HG03060 (cell line): ENCODE results near the gene HSPH1.
"Not testable (repeated sequence)": the region's sequence is repeated elsewhere in the genome, so short reads cannot be mapped to it uniquely, and the experiment has no call there.

Experiments used
- ATAC-seq: cut with Tn5 transposase; IDR thresholded peaks from one replicate; pipeline ENCODE4 v1.9.1; 2021; ENCODE audit warnings: low read depth, moderate number of reproducible peaks; ENCODE audit not compliant: unreplicated experiment

HSPH1 gene

DNA sequence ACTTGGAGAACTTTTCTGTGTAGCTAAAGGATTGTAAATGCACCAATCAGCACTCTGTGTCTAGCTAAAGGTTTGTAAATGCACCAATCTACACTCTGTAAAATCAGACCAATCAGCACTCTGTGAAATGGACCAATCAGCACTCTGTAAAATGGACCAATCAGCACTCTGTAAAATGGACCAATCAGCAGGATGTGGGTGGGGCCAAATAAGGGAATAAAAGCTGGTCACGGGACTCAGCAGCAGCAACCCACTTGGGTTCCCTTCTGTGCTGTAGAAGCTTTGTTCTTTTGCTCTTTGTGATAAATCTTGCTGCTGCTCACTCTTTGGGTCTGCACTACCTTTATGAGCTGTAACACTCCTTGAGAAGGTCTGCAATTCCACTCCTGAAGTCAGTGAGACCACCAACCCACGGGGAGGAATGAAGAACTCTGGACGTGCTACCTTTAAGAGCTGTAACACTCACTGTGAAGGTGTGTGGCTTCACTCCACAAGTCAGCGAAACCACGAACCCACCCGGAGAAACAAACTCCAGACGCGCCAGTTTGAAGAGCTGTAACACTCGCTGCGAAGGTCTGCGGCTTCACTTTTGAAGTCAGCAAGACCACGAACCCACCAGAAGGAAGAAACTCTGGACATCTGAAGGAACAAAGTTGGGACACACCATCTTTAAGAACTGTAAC is 16.2 kb upstream of the HSPH1 start:
- ATAC-seq, result not testable (repeated sequence)

- ATAC-seq, result no peak
Measured at GRCh38 chr13:31175847-31176532, 14.3 kb upstream of the HSPH1 start.

DNA sequence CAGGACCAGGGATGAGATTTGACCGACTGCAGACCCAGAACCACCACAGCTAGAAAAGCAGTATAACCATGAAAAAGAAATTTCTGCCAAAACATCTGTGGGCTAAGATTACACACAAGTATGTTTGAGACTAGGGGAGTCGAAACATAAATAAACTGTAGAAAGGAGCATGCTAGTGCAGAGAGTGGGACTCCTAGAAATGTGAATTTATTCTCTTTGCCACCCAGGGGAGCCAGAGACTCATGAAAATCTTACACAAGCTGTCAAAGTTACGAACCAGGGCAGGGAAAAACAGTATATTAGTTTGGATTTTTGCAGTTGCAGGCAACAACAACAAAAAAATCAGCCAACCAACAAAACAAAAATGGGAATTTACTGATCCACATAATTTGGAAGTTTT is 12.3 kb upstream of the HSPH1 start:
- no peak for ATAC-seq

DNA sequence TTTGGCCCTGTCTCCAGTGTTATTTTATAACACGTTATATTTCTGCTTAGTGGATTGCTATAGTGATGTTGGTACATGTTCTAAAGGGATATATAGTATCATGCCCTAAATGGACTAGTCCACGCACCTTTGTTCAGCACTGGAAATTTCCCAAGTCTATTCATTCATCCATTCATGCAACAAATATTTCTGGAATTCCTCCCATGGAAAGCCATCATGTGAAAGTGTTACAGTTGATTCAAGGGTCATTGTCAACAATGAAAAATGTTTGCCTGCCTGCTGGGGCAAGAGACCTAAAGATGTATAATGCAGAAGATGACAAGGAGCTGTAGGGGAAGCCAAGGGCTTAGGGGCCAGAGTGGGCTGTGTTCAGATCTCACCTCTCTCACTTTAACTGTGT is 10.8 kb upstream of the HSPH1 start:
- no peak for ATAC-seq

GRCh38 chr13:31172001-31172400 is 10.3 kb upstream of the HSPH1 start:
- ATAC-seq, result no peak

GRCh38 chr13:31168736-31169135 is 7.0 kb upstream of the HSPH1 start:
- no peak for ATAC-seq

DNA sequence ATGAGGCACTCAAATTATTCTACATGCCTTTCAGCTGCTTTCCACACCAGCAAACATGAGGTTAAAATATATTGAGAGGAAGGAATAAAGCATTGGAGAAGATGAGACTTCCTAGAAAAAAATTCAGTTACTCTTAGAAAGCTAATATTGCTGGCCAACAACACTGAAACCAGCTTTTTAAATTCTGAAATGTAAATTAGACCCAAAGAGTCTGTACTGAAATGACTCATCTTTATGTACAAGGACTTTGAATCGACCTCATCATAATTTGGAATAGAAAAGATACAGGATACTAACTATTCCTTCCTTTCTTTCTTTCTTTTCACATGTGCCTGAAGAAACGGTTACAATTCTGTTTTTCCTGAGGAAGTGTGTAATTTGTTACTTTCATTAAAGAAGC is 6.5 kb upstream of the HSPH1 start:
- ATAC-seq, result no peak

DNA sequence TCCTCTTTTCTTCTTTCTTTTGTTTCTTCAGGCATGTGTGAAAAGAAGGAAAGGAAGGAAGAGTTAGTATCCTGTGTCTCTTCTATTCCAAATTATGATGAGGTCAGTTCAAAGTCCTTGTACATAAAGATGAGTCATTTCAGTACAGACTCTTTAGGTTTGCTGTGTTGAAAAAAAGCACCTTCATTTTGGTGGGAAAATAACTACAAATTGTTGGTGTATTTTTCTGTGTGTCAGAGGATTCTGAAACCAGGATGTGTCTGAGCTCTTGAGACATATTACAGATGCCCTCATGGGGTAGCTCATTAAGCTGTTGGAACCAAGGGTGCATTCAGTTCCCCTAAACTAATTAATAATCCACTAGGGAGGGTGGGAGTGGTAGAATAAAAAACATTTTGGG is 5.8 kb upstream of the HSPH1 start:
- peak; percentile 54 for ATAC-seq

GRCh38 chr13:31166591-31166990 is 4.9 kb upstream of the HSPH1 start:
- ATAC-seq, result no peak

- peak; percentile 72 for ATAC-seq
Measured at GRCh38 chr13:31162151-31163008, 676 bp upstream of the HSPH1 start.

DNA sequence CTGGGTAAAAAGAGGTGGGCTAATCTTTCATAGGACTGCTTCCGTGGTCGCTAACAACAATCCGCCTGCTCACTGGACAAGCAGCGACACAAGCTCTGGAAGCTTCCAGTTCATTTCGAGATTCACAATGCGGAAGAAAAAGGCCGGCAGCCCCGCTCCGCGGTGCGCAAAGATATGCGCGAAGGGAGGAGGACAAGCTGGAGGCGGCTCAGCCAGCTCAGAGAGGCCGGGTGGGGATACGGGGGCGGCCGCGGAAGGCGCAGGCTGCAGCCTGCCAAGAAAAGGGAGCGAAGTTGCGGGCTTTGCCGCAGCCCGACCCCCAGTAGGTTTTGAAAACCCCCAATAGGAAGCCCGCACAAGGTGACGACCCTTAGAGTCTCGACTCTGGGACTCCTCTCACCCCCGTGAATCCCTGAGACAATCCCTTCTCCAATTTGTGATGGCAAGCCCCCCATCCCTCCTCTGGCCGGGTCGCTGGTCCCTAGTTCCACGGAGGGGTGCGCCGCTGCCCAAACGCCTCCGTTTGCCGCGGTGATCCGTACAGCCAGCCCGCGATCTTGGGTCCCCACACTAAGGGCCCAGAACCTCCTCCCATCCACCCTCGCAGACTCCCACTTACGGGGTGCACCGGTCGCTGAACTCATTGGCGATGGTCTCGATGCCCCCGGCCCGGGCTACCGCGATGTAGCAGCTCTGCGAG is 697 bp downstream of the HSPH1 start:
- ATAC-seq, result peak; percentile 28

GRCh38 chr13:31159306-31159705 is 2.4 kb downstream of the HSPH1 start:
- ATAC-seq, result no peak

- ATAC-seq, result no peak
Measured at GRCh38 chr13:31154939-31155338, 6.8 kb downstream of the HSPH1 start.

GRCh38 chr13:31151837-31152236 is 9.9 kb downstream of the HSPH1 start:
- no peak for ATAC-seq

DNA sequence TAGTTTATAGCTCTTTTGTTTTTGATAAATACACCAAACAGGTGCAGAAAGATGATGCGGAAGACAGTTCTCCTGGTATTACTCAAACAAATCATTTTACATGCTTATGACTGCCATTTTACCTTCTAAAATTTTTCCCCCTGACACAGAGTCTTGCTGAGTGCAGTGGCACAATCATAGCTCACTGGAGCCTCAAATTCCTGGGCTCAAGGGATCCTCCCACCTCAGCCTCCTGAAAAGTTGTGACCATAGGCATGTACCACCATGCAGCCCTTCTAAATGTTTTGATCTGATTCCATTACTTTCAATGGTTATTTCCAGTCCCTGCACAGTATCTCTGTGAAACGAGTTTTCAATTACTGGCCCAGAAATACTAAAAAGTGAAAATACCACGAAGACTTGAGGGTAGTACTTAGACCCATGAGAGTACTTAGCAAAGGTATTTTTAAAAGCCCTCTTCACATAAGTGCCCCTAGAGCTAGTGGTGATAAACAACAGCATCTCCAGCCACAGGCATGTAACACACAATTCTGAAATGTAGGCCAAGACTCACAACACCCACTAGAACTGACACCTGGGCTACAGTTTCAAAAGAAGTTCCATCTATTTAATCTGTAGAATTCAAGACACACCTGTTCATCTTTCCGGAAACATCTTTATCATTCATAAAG is 11.3 kb downstream of the HSPH1 start:
- ATAC-seq, result no peak

DNA sequence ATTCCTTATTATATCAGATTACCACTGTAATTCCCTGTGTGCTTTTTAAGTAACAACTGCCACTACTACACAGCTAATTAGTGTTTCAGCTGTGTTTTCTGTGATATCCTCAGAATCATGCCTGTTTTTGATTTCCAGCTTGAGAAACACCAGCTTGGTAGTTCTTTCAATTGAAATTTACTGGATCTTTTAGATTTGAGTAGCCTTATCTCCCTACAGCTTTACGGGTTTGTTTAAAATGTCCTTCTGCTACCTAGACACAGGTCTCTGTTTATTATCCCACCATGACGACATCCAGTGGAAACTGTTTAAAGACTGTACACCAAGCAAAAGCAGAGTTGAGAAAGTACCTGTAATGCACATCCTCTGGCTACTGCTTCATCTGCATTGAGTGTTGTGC is 12.1 kb downstream of the HSPH1 start:
- no peak for ATAC-seq

DNA sequence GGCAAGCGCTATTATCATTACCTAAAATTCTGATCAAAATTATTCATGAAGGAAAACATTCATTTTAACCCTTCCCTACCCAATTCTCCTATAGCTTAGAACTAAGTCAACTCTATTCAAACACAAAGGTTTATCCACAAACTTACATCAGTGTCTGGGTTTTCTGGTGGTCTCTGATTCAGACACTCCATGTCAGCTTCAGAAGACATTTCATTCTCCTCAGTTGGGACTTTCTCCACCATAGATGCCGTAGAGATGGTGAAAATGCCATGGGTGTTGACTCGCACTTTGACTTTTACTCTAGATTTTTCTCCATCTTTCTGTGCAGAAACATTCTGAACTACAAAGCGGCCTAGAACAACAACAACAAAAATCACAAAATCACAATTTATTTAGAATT is 16.3 kb downstream of the HSPH1 start:
- no peak for ATAC-seq

DNA sequence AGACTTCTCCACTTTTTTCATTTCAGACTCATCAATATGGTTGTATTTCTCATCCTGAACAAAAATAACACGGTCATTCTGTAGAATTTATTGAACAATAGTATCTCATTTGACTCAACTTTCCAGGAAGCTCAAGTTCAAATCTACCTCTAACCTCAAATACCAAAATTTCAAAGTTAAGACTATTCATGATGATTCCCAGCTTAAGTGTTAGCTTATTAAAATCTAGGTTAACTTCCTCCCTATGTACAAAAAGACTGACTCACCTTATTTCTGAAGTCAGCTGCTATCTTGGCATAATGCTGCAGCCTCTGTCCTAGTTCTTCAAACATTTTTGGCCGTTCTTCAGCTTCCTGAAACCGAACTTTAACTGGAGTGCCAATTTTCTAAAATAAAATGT is 23.2 kb downstream of the HSPH1 start:
- ATAC-seq, result no peak

GRCh38 chr13:31136724-31137123 is 25.0 kb downstream of the HSPH1 start:
- no peak for ATAC-seq

- no peak for ATAC-seq
Measured at GRCh38 chr13:31134039-31134711, 27.5 kb downstream of the HSPH1 start.
